Measurements from ENCODE around the gene ESPN.
"Not testable (repeated sequence)": the region's sequence is repeated elsewhere in the genome, so short reads cannot be mapped to it uniquely, and the experiment has no call there.

The ESPN gene

GRCh38 chr1:6424619-6425593 lies at the start of gene ESPN:
Gene ESPN (plus strand): TSS chr1:6424776. CDS start chr1:6424956, 180 bp downstream.
- DNase-seq (ENCODE audit: low read depth): no peak

- no peak for DNase-seq (ENCODE audit: low read depth)
Observed at GRCh38 chr1:6378096-6378746, 46.4 kb upstream of the ESPN start.

GRCh38 chr1:6380037-6380436 lies 44.5 kb upstream of the ESPN start:
- DNase-seq (ENCODE audit: low read depth): no peak

GRCh38 chr1:6384135-6384534 lies 40.4 kb upstream of the ESPN start:
- DNase-seq (ENCODE audit: low read depth): no peak

- no peak for DNase-seq (ENCODE audit: low read depth)
Observed at GRCh38 chr1:6384962-6385361, 39.6 kb upstream of the ESPN start.

- no peak for DNase-seq (ENCODE audit: low read depth)
Observed at GRCh38 chr1:6385488-6386191, 38.9 kb upstream of the ESPN start.

- no peak for DNase-seq (ENCODE audit: low read depth)
Observed at GRCh38 chr1:6386371-6386949, 38.1 kb upstream of the ESPN start.

GRCh38 chr1:6389971-6390370 lies 34.6 kb upstream of the ESPN start:
- no peak for DNase-seq (ENCODE audit: low read depth)

- no peak for DNase-seq (ENCODE audit: low read depth)
Observed at GRCh38 chr1:6391951-6392808, 32.4 kb upstream of the ESPN start.

- no peak for DNase-seq (ENCODE audit: low read depth)
Observed at GRCh38 chr1:6392809-6393399, 31.7 kb upstream of the ESPN start.

GRCh38 chr1:6393400-6394187 lies 31.0 kb upstream of the ESPN start, which contains the start of gene ACOT7:
Gene ACOT7 (minus strand): TSS chr1:6393767. CDS start chr1:6393399, 368 bp downstream.
- DNase-seq (ENCODE audit: low read depth): peak; percentile 86

GRCh38 chr1:6395130-6395529 lies 29.4 kb upstream of the ESPN start:
- not testable (repeated sequence) for DNase-seq (ENCODE audit: low read depth)

- not testable (repeated sequence) for DNase-seq (ENCODE audit: low read depth)
Observed at GRCh38 chr1:6395781-6396244, 28.8 kb upstream of the ESPN start.

- DNase-seq (ENCODE audit: low read depth): no peak
Observed at GRCh38 chr1:6396998-6397397, 27.6 kb upstream of the ESPN start.

GRCh38 chr1:6397844-6398441 lies 26.6 kb upstream of the ESPN start:
- DNase-seq (ENCODE audit: low read depth): no peak

- DNase-seq (ENCODE audit: low read depth): no peak
Observed at GRCh38 chr1:6399294-6399693, 25.3 kb upstream of the ESPN start.

- no peak for DNase-seq (ENCODE audit: low read depth)
Observed at GRCh38 chr1:6401673-6402072, 22.9 kb upstream of the ESPN start.

GRCh38 chr1:6408023-6408422 lies 16.6 kb upstream of the ESPN start:
- no peak for DNase-seq (ENCODE audit: low read depth)

- DNase-seq (ENCODE audit: low read depth): no peak
Observed at GRCh38 chr1:6409053-6409452, 15.5 kb upstream of the ESPN start.

Measured in activated T-helper 1 cell treated with Interleukin-2 at 50 U/mL for 16 hours (primary cell).